Sigmoid colon (tissue), 7 donors: ENCODE measurements around the gene CNTN4. TPM values are rescaled to one million over a fixed set of nuclear protein-coding genes. Genes with fewer than 3 reads are reported as not detected.
A peak's percentile ranks its signal among the peaks of the same experiment; 100 is the strongest.
"Not testable (repeated sequence)": the region's sequence is repeated elsewhere in the genome, so short reads cannot be mapped to it uniquely, and the experiment has no call there.

Source experiments
- DNase-seq: peaks from one replicate; pipeline ENCODE4 v3.0.0-alpha.2; 2019
- H3K27ac ChIP-seq, 4 donors: fragments of 200-600 bp; sonication (generic); one replicate each; pipeline ENCODE4 v1.5.1; 2016 to 2019; ENCODE audit warnings: mild to moderate bottlenecking in 1 of 4
- H3K27me3 ChIP-seq, 3 donors: fragments of 200-600 bp; sonication (generic); one replicate each; pipeline ENCODE4 v1.5.1; 2019; ENCODE audit warnings: mild to moderate bottlenecking in 1 of 3
- H3K36me3 ChIP-seq, 4 donors: fragments of 200-600 bp; sonication (generic); one replicate each; pipeline ENCODE4 v1.5.1; 2016 to 2019
- H3K4me1 ChIP-seq, 4 donors: fragments of 200-600 bp; sonication (generic); one replicate each; pipeline ENCODE4 v1.5.1; 2017 to 2019
- H3K4me3 ChIP-seq, 4 donors: fragments of 200-600 bp; sonication (generic); one replicate each; pipeline ENCODE4 v1.5.1; 2017 to 2019; ENCODE audit warnings: mild to moderate bottlenecking in 2 of 4, moderate library complexity in 1 of 4
- H3K9me3 ChIP-seq, 4 donors: fragments of 200-600 bp in 3 of 4; sonication (generic) in 3 of 4; one replicate each; pipeline versions ENCODE4 v1.5.1 to v1.6.1; 2013 to 2019
- EP300 ChIP-seq, 4 donors: sonication (generic); formaldehyde crosslinking; IDR thresholded peaks; one replicate each; pipeline ENCODE4 v1.6.1; 2017; ENCODE audit warnings: antibody characterized with exemption in 4 of 4
- POLR2A ChIP-seq, 2 donors: fragments of 450-650 bp; IDR thresholded peaks; one replicate each; pipeline ENCODE4 v1.6.1; 2016; ENCODE audit warnings: antibody characterized with exemption in 2 of 2, mild to moderate bottlenecking in 2 of 2, moderate library complexity in 2 of 2
- POLR2AphosphoS5 ChIP-seq, 4 donors: sonication (generic); formaldehyde crosslinking; IDR thresholded peaks; one replicate each; pipeline ENCODE4 v1.6.1; 2017; ENCODE audit warnings: antibody characterized with exemption in 4 of 4
- WGBS, 2 donors: extraction: QIAGEN DNeasy Blood & Tissue Kit; methylation state at CpG; one replicate each; pipeline ENCODE4 v1.1.7; 2013; 5-methylcytosine and 5-hydroxymethylcytosine counted together
- intact Hi-C: fragments of 100-400 bp; cut with DNase I; formaldehyde crosslinking; loops from one replicate; pipeline ENCODE4 v1.15.1; 2023
- polyA plus RNA-seq, 3 donors: library from polyadenylated mRNA; stranded (reverse); fragments of 200-250 nt; gene quantifications; one replicate each; pipeline ENCODE4 v1.2.3, GENCODE V29; 2013
- total RNA-seq, 4 donors: library from RNA; depleted of rRNA; stranded (reverse); fragments of >200 nt; gene quantifications; one replicate each; pipeline ENCODE4 v1.1.0, GENCODE V29; 2016
- TF ChIP-seq, protein P1 (sequence below), 4 experiments: fragments of 450-650 bp in 3 of 4; fragments of 200-600 bp in 1 of 4; IDR thresholded peaks; one replicate each; pipeline ENCODE4 v1.5.1; 2016 to 2019; ENCODE audit warnings: antibody characterized with exemption in 4 of 4, mild to moderate bottlenecking in 3 of 4, moderate library complexity in 2 of 4
- donor health status: healthy with polysubstance abuse.
- donor health status: Bipolar disorder and iron deficiency.
- donor health status: healthy.

Gene CNTN4
- 1 to 10 TPM; 7.5 to 10.0 (median 8.1) TPM for total RNA-seq
- 1 to 10 TPM; 1.4 to 8.4 (median 2.3) TPM for polyA plus RNA-seq

DNA sequence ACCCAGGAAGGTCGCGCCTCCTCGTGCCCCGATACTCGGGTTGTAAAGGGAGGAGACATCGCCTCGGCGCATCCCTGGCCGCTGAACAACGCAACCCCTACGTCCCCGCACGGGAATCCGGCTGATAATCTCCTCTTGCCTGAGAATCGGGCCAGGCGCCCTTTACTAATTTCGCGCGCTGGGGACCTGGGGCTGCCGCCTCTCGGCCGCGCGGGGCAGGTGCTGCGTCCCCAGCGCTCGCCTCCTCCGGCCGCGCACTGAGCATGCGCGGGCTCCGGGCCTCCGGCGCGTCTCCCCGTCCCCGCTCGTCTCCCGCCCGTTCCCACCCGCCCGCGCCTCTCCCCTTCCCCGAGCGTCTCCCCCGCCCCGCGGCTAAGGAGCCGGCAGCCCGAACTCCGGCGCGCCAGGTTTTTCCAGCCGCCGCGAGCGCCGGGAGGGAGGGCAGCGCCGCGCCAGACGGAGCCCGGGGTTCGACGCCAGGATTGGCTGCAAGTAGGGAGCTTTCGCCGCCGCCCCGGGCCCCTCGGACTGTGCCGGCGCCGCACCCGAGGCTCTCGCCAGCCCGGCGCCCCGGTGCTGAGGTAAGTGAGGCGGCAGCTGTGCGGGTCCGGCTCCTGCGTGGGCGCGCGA is at the start of gene CNTN4:
Gene CNTN4 (plus strand): TSS at position 469 of the 630 bp plus-strand sequence.
- no peaks in the 10 kb centered on the region for H3K9me3 ChIP-seq
- peaks cover 11 to 68% (median 21%) of the 10 kb centered on the region in 3 donors for H3K27me3 ChIP-seq
- intact Hi-C loops, result no loop called here
- 1% methylated on average over 86 of the region's 86 CpGs for WGBS, 2 donors
- peak; percentile 86 for DNase-seq
- H3K27ac ChIP-seq, result peak within 1 kb of the TSS; percentile 45 to 70 (median 59)
- peaks cover 0 to 18% (median 5%) of the 10 kb centered on the region in 4 donors for H3K4me1 ChIP-seq
- TF ChIP-seq, protein P1, sequence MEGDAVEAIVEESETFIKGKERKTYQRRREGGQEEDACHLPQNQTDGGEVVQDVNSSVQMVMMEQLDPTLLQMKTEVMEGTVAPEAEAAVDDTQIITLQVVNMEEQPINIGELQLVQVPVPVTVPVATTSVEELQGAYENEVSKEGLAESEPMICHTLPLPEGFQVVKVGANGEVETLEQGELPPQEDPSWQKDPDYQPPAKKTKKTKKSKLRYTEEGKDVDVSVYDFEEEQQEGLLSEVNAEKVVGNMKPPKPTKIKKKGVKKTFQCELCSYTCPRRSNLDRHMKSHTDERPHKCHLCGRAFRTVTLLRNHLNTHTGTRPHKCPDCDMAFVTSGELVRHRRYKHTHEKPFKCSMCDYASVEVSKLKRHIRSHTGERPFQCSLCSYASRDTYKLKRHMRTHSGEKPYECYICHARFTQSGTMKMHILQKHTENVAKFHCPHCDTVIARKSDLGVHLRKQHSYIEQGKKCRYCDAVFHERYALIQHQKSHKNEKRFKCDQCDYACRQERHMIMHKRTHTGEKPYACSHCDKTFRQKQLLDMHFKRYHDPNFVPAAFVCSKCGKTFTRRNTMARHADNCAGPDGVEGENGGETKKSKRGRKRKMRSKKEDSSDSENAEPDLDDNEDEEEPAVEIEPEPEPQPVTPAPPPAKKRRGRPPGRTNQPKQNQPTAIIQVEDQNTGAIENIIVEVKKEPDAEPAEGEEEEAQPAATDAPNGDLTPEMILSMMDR (IDR thresholded peaks at IDR 0.05), result no peak
- TF ChIP-seq POLR2A (IDR thresholded peaks at IDR 0.05) (no peak), EP300 (IDR thresholded peaks at IDR 0.05) (no peak), POLR2AphosphoS5 (IDR thresholded peaks at IDR 0.05) (no peak)
- H3K4me3 ChIP-seq, result peak within 1 kb of the TSS; percentile 37 to 54 (median 52)
- H3K36me3 ChIP-seq, result no peaks in the 10 kb centered on the region

DNA sequence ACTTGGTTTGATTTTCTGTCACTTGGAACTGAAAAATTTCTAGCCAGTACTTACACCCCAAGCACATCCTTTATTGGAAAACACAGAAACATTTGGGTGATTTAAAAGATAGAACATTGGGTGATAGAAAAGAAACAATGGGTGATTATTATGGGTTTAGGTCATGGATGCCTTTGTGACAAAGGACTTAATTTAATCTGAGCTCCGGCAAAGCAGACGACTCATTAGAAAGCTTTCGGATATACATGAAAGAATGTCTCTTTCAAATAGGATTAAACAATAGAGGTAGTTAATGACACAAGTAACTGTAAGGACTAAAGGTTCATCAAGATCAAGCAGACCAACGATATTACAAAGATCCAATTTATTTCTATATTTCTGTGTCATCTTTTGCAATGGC is 37.3 kb upstream of the CNTN4 start:
- TF ChIP-seq EP300 (IDR thresholded peaks at IDR 0.05) (no peak), POLR2A (IDR thresholded peaks at IDR 0.05) (no peak), POLR2AphosphoS5 (IDR thresholded peaks at IDR 0.05) (no peak)
- TF ChIP-seq, protein P1 (IDR thresholded peaks at IDR 0.05), result no peak
- no peaks in the 10 kb centered on the region for H3K27me3 ChIP-seq
- no peaks in the 10 kb centered on the region for H3K36me3 ChIP-seq
- 92% methylated on average over 4 of the region's 4 CpGs for WGBS, 2 donors
- no peak overlapping the region for H3K27ac ChIP-seq
- no peak for DNase-seq
- no peak overlapping the region for H3K4me3 ChIP-seq
- intact Hi-C loops, result no loop called here
- no peaks in the 10 kb centered on the region for H3K4me1 ChIP-seq
- H3K9me3 ChIP-seq, result no peaks in the 10 kb centered on the region

DNA sequence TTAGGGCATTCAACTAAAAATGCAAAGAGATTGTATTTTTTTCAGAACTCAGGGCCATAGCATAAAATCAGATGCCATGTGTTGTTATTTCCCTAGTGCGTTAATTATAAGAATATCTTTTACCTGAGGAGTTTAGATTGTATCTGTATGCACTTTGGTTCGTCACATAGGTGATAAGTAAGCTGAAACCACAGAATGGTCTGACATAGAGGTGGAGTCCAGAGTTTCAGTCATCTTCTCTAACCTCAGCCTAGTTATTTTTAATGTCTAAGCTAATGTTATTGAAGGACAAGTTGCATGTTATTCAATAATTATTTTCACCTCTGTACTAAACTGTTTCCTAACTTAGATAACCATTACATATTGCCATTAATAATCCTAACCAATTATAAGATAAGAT is 27.1 kb upstream of the CNTN4 start:
- H3K36me3 ChIP-seq, result no peaks in the 10 kb centered on the region
- no peaks in the 10 kb centered on the region for H3K4me1 ChIP-seq
- H3K27ac ChIP-seq, result no peak overlapping the region
- no peak for DNase-seq
- no peak overlapping the region for H3K4me3 ChIP-seq
- no peak for TF ChIP-seq EP300 (IDR thresholded peaks at IDR 0.05)
- intact Hi-C loops, result no loop called here
- H3K27me3 ChIP-seq, result no peaks in the 10 kb centered on the region
- WGBS, 2 donors, result 89 to 91% methylated on average over 2 of the region's 2 CpGs
- H3K9me3 ChIP-seq, result no peaks in the 10 kb centered on the region

DNA sequence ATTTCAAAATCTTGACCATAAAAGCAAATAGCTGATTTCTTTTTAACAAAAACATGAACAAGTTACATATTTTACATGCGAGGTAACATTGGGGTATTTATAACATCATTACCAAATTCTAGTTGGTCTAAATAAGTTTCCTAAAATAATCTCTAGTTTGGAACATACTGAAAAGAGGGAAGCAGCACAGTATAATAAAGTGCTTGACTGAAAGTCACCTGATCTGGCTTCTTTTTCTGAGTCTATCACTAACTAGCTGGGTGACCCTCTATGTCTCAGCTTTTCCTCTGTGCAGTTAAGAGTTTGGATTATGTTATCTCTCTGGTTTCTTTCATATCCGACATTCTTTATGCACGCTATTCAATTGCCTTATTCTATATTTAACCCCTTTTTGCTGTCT is 19.8 kb upstream of the CNTN4 start:
- Histone ChIP-seq H3K27ac (no peak overlapping the region), H3K9me3 (no peaks in the 10 kb centered on the region), H3K27me3 (no peaks in the 10 kb centered on the region), H3K4me3 (no peak overlapping the region), H3K36me3 (no peaks in the 10 kb centered on the region), H3K4me1 (no peaks in the 10 kb centered on the region)
- intact Hi-C loops, result no loop called here
- no peak for DNase-seq
- 68 to 83% methylated on average over 3 of the region's 3 CpGs for WGBS, 2 donors
- TF ChIP-seq POLR2AphosphoS5 (IDR thresholded peaks at IDR 0.05) (no peak), POLR2A (IDR thresholded peaks at IDR 0.05) (no peak), EP300 (IDR thresholded peaks at IDR 0.05) (no peak)
- TF ChIP-seq, protein P1 (IDR thresholded peaks at IDR 0.05), result no peak

DNA sequence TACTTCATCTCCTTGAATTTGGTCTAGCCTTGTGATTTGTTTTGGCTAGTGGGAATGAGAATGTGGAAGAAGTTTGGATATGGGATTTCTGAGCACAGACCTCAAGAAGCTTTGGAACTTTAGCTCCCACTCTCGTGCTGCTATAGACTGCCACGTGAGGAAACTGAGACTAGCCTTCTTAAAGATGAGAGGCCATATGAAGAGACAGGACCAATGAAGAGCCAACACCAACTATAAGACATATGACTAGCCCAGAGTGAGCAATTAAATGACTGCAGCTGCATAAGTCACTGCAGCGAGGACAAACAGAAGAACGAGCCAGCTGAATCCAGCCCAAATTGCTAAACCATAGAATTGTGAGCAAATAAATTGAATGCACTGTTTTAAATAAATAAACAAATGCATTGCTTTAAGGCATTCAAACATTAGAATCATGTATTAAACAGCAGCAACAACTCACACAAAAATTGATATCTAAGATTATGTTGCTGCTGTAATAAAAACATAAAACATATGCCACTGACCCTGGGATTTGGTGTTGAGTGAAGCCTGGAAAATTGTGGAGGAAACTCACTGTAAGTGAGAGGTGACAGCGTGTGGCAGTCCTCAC is 15.7 kb upstream of the CNTN4 start:
- no peak overlapping the region for H3K27ac ChIP-seq
- intact Hi-C loops, result no loop called here
- 75 to 79% methylated on average over 5 of the region's 5 CpGs for WGBS, 2 donors
- DNase-seq, result no peak
- TF ChIP-seq EP300 (IDR thresholded peaks at IDR 0.05) (no peak), POLR2AphosphoS5 (IDR thresholded peaks at IDR 0.05) (no peak), POLR2A (IDR thresholded peaks at IDR 0.05) (no peak)
- TF ChIP-seq, protein P1 (IDR thresholded peaks at IDR 0.05), result no peak
- no peaks in the 10 kb centered on the region for H3K36me3 ChIP-seq
- H3K9me3 ChIP-seq, result no peaks in the 10 kb centered on the region
- no peaks in the 10 kb centered on the region for H3K27me3 ChIP-seq
- no peaks in the 10 kb centered on the region for H3K4me1 ChIP-seq
- no peak overlapping the region for H3K4me3 ChIP-seq

DNA sequence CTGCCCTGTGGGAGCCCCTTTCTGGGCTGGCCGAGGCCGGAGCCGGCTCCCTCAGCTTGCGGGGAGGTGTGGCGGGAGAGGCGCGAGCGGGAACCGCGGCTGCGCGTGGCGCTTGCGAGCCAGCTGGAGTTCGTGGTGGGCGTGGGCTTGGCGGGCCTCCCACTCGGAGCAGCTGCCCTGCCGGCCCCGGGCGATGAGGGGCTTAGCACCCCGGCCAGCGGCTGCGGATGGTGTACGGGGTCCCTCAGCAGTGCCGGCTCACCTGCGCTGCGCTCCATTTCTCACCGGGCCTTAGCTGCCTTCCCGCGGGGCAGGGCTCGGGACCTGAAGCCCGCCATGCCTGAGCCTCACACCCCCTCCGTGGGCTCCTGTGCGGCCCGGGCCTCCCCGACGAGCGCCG is 15.1 kb upstream of the CNTN4 start:
- H3K4me3 ChIP-seq, H3K27ac ChIP-seq, H3K4me1 ChIP-seq, H3K27me3 ChIP-seq, intact Hi-C loops, H3K36me3 ChIP-seq, H3K9me3 ChIP-seq, DNase-seq: not testable (repeated sequence)
- 95 to 97% methylated on average over 40 of the region's 40 CpGs for WGBS, 2 donors
